NOMO-1 treated with dmso at 0.1 percent for 144 hours (cell line): ENCODE measurements around the gene INSRR.

ENCODE experiments used
- DNase-seq: peaks from one replicate; lab custom pipeline; 2025; ENCODE audit not compliant: unreplicated experiment; lab: John Stamatoyannopoulos, UW

INSRR gene

GRCh38 chr1:156875341-156875615, 16.4 kb upstream of the INSRR start:
- no peak for DNase-seq

- DNase-seq: no peak
Measured at GRCh38 chr1:156874572-156875340, 15.8 kb upstream of the INSRR start.

- DNase-seq: no peak
Measured at GRCh38 chr1:156874142-156874541, 15.2 kb upstream of the INSRR start.

GRCh38 chr1:156873659-156874058, 14.7 kb upstream of the INSRR start:
- DNase-seq: no peak

- no peak for DNase-seq
Measured at GRCh38 chr1:156869455-156869854, 10.5 kb upstream of the INSRR start.

- no peak for DNase-seq
Measured at GRCh38 chr1:156868341-156868740, 9.4 kb upstream of the INSRR start.

GRCh38 chr1:156866249-156866909, 7.5 kb upstream of the INSRR start:
- no peak for DNase-seq

GRCh38 chr1:156865865-156866248, 6.9 kb upstream of the INSRR start:
- no peak for DNase-seq

GRCh38 chr1:156865258-156865657, 6.3 kb upstream of the INSRR start:
- no peak for DNase-seq

- DNase-seq: no peak
Measured at GRCh38 chr1:156864796-156865195, 5.9 kb upstream of the INSRR start.

- DNase-seq: no peak
Measured at GRCh38 chr1:156863631-156864030, 4.7 kb upstream of the INSRR start.

- DNase-seq: no peak
Measured at GRCh38 chr1:156862997-156863599, 4.2 kb upstream of the INSRR start.

GRCh38 chr1:156862584-156862983, 3.7 kb upstream of the INSRR start:
- DNase-seq: no peak

GRCh38 chr1:156860628-156861423, 1.9 kb upstream of the INSRR start, which contains the start of gene NTRK1:
Gene NTRK1, plus strand, starts transcription at chr1:156860865. Its CDS starts 70 bp downstream, at chr1:156860935.
- no peak for DNase-seq

GRCh38 chr1:156860113-156860627, 1.3 kb upstream of the INSRR start:
- DNase-seq: no peak

- no peak for DNase-seq
Measured at GRCh38 chr1:156859523-156860112, 701 bp upstream of the INSRR start.

GRCh38 chr1:156858555-156858956, 361 bp downstream of the INSRR start:
- no peak for DNase-seq

- DNase-seq: no peak
Measured at GRCh38 chr1:156857532-156857931, 1.4 kb downstream of the INSRR start.

GRCh38 chr1:156856282-156856785, 2.6 kb downstream of the INSRR start:
- no peak for DNase-seq

GRCh38 chr1:156854634-156855033, 4.3 kb downstream of the INSRR start:
- no peak for DNase-seq

- no peak for DNase-seq
Measured at GRCh38 chr1:156853761-156854160, 5.2 kb downstream of the INSRR start.
